H1 (cell line): ENCODE results near the gene NXNL2. TPM values are rescaled to one million over a fixed set of nuclear protein-coding genes. Genes with fewer than 3 reads are reported as not detected.

Experiments used
- CTCF ChIA-PET: fragments of 300-600 bp; sonication (Branson Sonifier 250); formaldehyde crosslinking; loops from one replicate; lab custom pipeline; 2021; ENCODE audit not compliant: partially characterized antibody; lab: Charles Lee
- POLR2A ChIA-PET: fragments of 300-600 bp; sonication (Branson Sonifier 250); formaldehyde crosslinking; loops from one replicate; lab custom pipeline; 2021; ENCODE audit warnings: inconsistent platforms; ENCODE audit not compliant: partially characterized antibody; lab: Charles Lee
- DNase-seq, 2 experiments: peaks; one replicate each; pipeline versions ENCODE4 v3.0.0 to v3.0.0-alpha.2; 2010 to 2022; ENCODE audit warnings: low spot score in 2 of 2, low read depth in 1 of 2, mixed read lengths in 1 of 2
- FAIRE-seq: peaks from 2 replicates; lab custom pipeline; 2011; peaks lifted over from hg19 to GRCh38; lab: Jason Lieb, UNC
- H2AFZ ChIP-seq: 2 replicates; pipeline ENCODE4 v1.8.1; 2012; ENCODE audit warnings: low read length, inconsistent platforms
- H2AK5ac ChIP-seq: 2 replicates; pipeline ENCODE4 v1.6.1; 2013; ENCODE audit warnings: low read depth, low read length
- H2BK120ac ChIP-seq: replicated peaks from 2 replicates; pipeline ENCODE3; 2013; ENCODE audit warnings: low read depth, low read length, inconsistent platforms
- H2BK12ac ChIP-seq: 2 replicates; pipeline ENCODE4 v1.6.1; 2013; ENCODE audit warnings: low read depth, low read length
- H2BK15ac ChIP-seq: 2 replicates; pipeline ENCODE4 v1.6.1; 2013; ENCODE audit warnings: low read length
- H2BK20ac ChIP-seq: 2 replicates; pipeline ENCODE4 v1.6.1; 2013; ENCODE audit warnings: low read length
- H2BK5ac ChIP-seq: 2 replicates; pipeline ENCODE4 v1.6.1; 2013; ENCODE audit warnings: low read depth, low read length
- H3K14ac ChIP-seq: 2 replicates; pipeline ENCODE4 v1.6.1; 2013; ENCODE audit warnings: inconsistent platforms; ENCODE audit not compliant: insufficient read length
- H3K18ac ChIP-seq: 2 replicates; pipeline ENCODE4 v1.6.1; 2013; ENCODE audit warnings: low read length; ENCODE audit errors: extremely low read depth
- H3K23ac ChIP-seq: 2 replicates; pipeline ENCODE4 v1.6.1; 2013; ENCODE audit warnings: inconsistent platforms; ENCODE audit not compliant: insufficient read length
- H3K23me2 ChIP-seq: 2 replicates; pipeline ENCODE4 v1.6.1; 2013; ENCODE audit warnings: low read depth, low read length
- H3K27ac ChIP-seq: 2 replicates; pipeline ENCODE4 v1.6.1; 2011; ENCODE audit warnings: low read depth, low read length, inconsistent platforms
- H3K27me3 ChIP-seq, 4 experiments: replicated peaks in 1 of 4; 1 replicate in 1 of 4; 2 replicates in 3 of 4; pipeline versions ENCODE4 v1.6.1 to v1.8.1; 2011 to 2013; ENCODE audit warnings: low read length in 3 of 4, mild to moderate bottlenecking in 3 of 4, inconsistent platforms in 2 of 4, mixed read lengths in 2 of 4, moderate library complexity in 1 of 4; ENCODE audit not compliant: control insufficient read depth in 3 of 4, insufficient read depth in 3 of 4; ENCODE audit errors: extremely low read depth in 1 of 4
- H3K36me3 ChIP-seq, 4 experiments: 2 replicates each; pipeline versions ENCODE4 v1.6.1 to v1.8.1; 2011 to 2013; ENCODE audit warnings: mild to moderate bottlenecking in 4 of 4, low read length in 3 of 4, moderate library complexity in 2 of 4, control low read depth in 1 of 4, inconsistent platforms in 1 of 4; ENCODE audit not compliant: insufficient read depth in 4 of 4, control insufficient read depth in 2 of 4
- H3K4ac ChIP-seq: replicated peaks from 2 replicates; pipeline ENCODE3; 2013; ENCODE audit warnings: low read length, low read depth, mixed read lengths, inconsistent platforms; ENCODE audit not compliant: insufficient read length
- H3K4me1 ChIP-seq, 4 experiments: replicated peaks in 1 of 4; 1 replicate in 1 of 4; 2 replicates in 3 of 4; pipeline versions ENCODE4 v1.6.1 to v1.8.1; 2011 to 2013; ENCODE audit warnings: low read length in 3 of 4, inconsistent platforms in 2 of 4, mixed read lengths in 1 of 4; ENCODE audit not compliant: insufficient read depth in 4 of 4, control insufficient read depth in 3 of 4
- H3K4me2 ChIP-seq, 2 experiments: 2 replicates each; pipeline versions ENCODE4 v1.6.1 to v1.8.1; 2011 to 2013; ENCODE audit warnings: low read depth in 2 of 2, low read length in 2 of 2, control low read depth in 1 of 2, inconsistent platforms in 1 of 2, mild to moderate bottlenecking in 1 of 2; ENCODE audit not compliant: insufficient read depth in 1 of 2
- H3K4me3 ChIP-seq, 4 experiments: fragments of 200-600, 300-600 bp in 1 of 4; sonication (generic), shearing (Covaris generic), sonication (Bioruptor Twin) in 1 of 4; 2 replicates each; pipeline versions ENCODE4 v1.5.1 to v1.8.1; 2011 to 2016; ENCODE audit warnings: low read length in 4 of 4, low read depth in 3 of 4, control low read depth in 2 of 4, inconsistent platforms in 2 of 4, mild to moderate bottlenecking in 2 of 4, mixed read lengths in 1 of 4, moderate library complexity in 1 of 4; ENCODE audit not compliant: insufficient read depth in 2 of 4; ENCODE audit errors: extremely low read depth in 1 of 4
- H3K56ac ChIP-seq: replicated peaks from 2 replicates; pipeline ENCODE3; 2013; ENCODE audit warnings: low read depth, mild to moderate bottlenecking, mixed read lengths, low read length, inconsistent platforms; ENCODE audit not compliant: insufficient read length
- H3K79me1 ChIP-seq: 2 replicates; pipeline ENCODE4 v1.6.1; 2013; ENCODE audit warnings: low read depth, low read length, control low read depth
- H3K79me2 ChIP-seq, 2 experiments: 2 replicates each; pipeline versions ENCODE4 v1.6.1 to v1.8.1; 2012 to 2013; ENCODE audit warnings: low read length in 2 of 2, mild to moderate bottlenecking in 2 of 2, inconsistent platforms in 1 of 2; ENCODE audit not compliant: insufficient read depth in 2 of 2, control insufficient read depth in 1 of 2
- H3K9ac ChIP-seq, 4 experiments: replicated peaks in 1 of 4; 1 replicate in 1 of 4; 2 replicates in 3 of 4; pipeline versions ENCODE4 v1.6.1 to v1.8.1; 2011 to 2013; ENCODE audit warnings: low read depth in 3 of 4, low read length in 3 of 4, control low read depth in 2 of 4, mild to moderate bottlenecking in 2 of 4, moderate library complexity in 2 of 4, inconsistent platforms in 1 of 4; ENCODE audit errors: extremely low read depth in 1 of 4
- H3K9me3 ChIP-seq, 2 experiments: 2 replicates each; pipeline versions ENCODE4 v1.6.1 to v1.8.1; 2012 to 2013; ENCODE audit warnings: mild to moderate bottlenecking in 2 of 2, moderate library complexity in 2 of 2, control low read depth in 1 of 2, inconsistent platforms in 1 of 2, low read depth in 1 of 2, low read length in 1 of 2, mixed read lengths in 1 of 2; ENCODE audit not compliant: insufficient read depth in 2 of 2
- H4K20me1 ChIP-seq, 2 experiments: replicated peaks in 1 of 2; 2 replicates each; pipeline versions ENCODE3 to v1.8.1; 2011 to 2013; ENCODE audit warnings: inconsistent platforms in 2 of 2, low read length in 2 of 2, mild to moderate bottlenecking in 1 of 2; ENCODE audit not compliant: insufficient read depth in 2 of 2, control insufficient read depth in 1 of 2
- H4K5ac ChIP-seq: 2 replicates; pipeline ENCODE4 v1.6.1; 2013; ENCODE audit warnings: low read length, low read depth, mixed read lengths, inconsistent platforms; ENCODE audit not compliant: insufficient read length
- H4K8ac ChIP-seq: 2 replicates; pipeline ENCODE4 v1.8.0; 2013; ENCODE audit warnings: mild to moderate bottlenecking, moderate library complexity, low read length, inconsistent platforms; ENCODE audit not compliant: insufficient read depth; ENCODE audit errors: extremely low read depth
- H4K91ac ChIP-seq: replicated peaks from 2 replicates; pipeline ENCODE3; 2013; ENCODE audit warnings: low read length, mixed read lengths, inconsistent platforms; ENCODE audit not compliant: insufficient read length
- CEBPB ChIP-seq: IDR thresholded peaks from 2 replicates; pipeline ENCODE4 v1.6.1; 2012; ENCODE audit warnings: low read depth, low read length
- POLR2AphosphoS5 ChIP-seq: IDR thresholded peaks from 2 replicates; pipeline ENCODE4 v1.6.1; 2011; ENCODE audit warnings: low read depth, low read length
- RBBP5 ChIP-seq: IDR thresholded peaks from 2 replicates; pipeline ENCODE4 v1.7.1; 2012; ENCODE audit warnings: low read depth, mild to moderate bottlenecking, inconsistent platforms, low read length, moderate library complexity, borderline replicate concordance
- SAP30 ChIP-seq: fragments of 300-600 bp; sonication (generic); IDR thresholded peaks from 2 replicates; pipeline ENCODE4 v1.7.1; 2012; ENCODE audit warnings: low read length, moderate library complexity, mild to moderate bottlenecking, inconsistent platforms; ENCODE audit not compliant: insufficient read depth, insufficient replicate concordance
- SIN3A ChIP-seq, 2 experiments: IDR thresholded peaks in 1 of 2; conservative IDR thresholded peaks in 1 of 2; 2 replicates each; pipeline ENCODE4 v1.6.1; 2011 to 2012; ENCODE audit warnings: low read length in 2 of 2, improper control_type of control experiment in 1 of 2, low read depth in 1 of 2, mild to moderate bottlenecking in 1 of 2
- SP1 ChIP-seq: IDR thresholded peaks from 2 replicates; pipeline ENCODE4 v1.6.1; 2011; ENCODE audit warnings: low read depth, low read length
- TAF1 ChIP-seq: IDR thresholded peaks from 2 replicates; pipeline ENCODE4 v1.6.1; 2011; ENCODE audit warnings: mild to moderate bottlenecking, low read depth, low read length
- TEAD4 ChIP-seq: IDR thresholded peaks from 2 replicates; pipeline ENCODE4 v1.6.1; 2012; ENCODE audit warnings: low read depth, low read length, inconsistent platforms, mixed read lengths
- WGBS, 2 experiments: shearing (Covaris generic) in 1 of 2; methylation state at CpG; one replicate each; pipeline versions ENCODE4 v1.1.6 to v1.1.7; 2013 to 2015; ENCODE audit warnings: low lambda C conversion rate in 2 of 2, mixed read lengths in 2 of 2, inconsistent platforms in 1 of 2, low coverage in 1 of 2, missing lambda C conversion rate in 1 of 2; ENCODE audit not compliant: insufficient replicate concordance in 2 of 2, insufficient coverage in 1 of 2, insufficient read length in 1 of 2; ENCODE audit errors: extremely low coverage in 1 of 2, missing lambda C conversion rate in 1 of 2; 5-methylcytosine and 5-hydroxymethylcytosine counted together
- long read RNA-seq, 2 experiments: library from RNA in 1 of 2; library from capped mRNA in 1 of 2; stranded (forward); transcript quantifications; one replicate each; pipeline ENCODE4 v2.0.0, GENCODE V29; 2021; ENCODE audit warnings: inconsistent platforms in 1 of 2
- polyA minus RNA-seq, 3 experiments: library from RNA; depleted of rRNA, polyadenylated mRNA; stranded (reverse); fragments of >200 nt; gene quantifications; 1 replicate in 2 of 3; 2 replicates in 1 of 3; pipeline ENCODE4 v1.2.3, GENCODE V29; 2011
- polyA plus RNA-seq, 7 experiments: library from polyadenylated mRNA; depleted of rRNA in 3 of 7; stranded (reverse) in 5 of 7; unstranded in 2 of 7; fragments of >200 nt in 5 of 7; fragments of 200-250 nt in 2 of 7; gene quantifications; 1 replicate in 5 of 7; 2 replicates in 1 of 7; 4 replicates in 1 of 7; pipeline versions ENCODE4 v1.2.1 to v1.2.3, GENCODE V29; 2011 to 2013; ENCODE audit warnings: missing spikeins in 2 of 7, mixed read lengths in 2 of 7
- total RNA-seq: library from RNA; stranded (reverse); fragmentation: NEBNext Ultra II Directional; extraction: Animal tissue kit (Norgen Biotek cat#: 25700); gene quantifications from 2 replicates; pipeline ENCODE4 v1.2.1, GENCODE V29; 2021

NXNL2 gene
- 1.9 and 2.1 TPM in 2 replicates for total RNA-seq
- polyA plus RNA-seq (2011; rRNA removed), result 2.6 and 5.6 TPM in 2 replicates
- polyA plus RNA-seq (2011; cell fraction: cytosol; rRNA removed), result 3.4 TPM
- 4.7 TPM for polyA plus RNA-seq (2011; cell fraction: nucleus; rRNA removed)
- polyA plus RNA-seq (2012, experiment 1 of 2), result 0.58 to 1.6 TPM (median 1.2 TPM) in 4 replicates
- 0.41 TPM for polyA plus RNA-seq (2012, experiment 2 of 2)
- polyA plus RNA-seq (2013, experiment 1 of 2), result 1.3 TPM
- 0.98 TPM for polyA plus RNA-seq (2013, experiment 2 of 2)
- 0.61 and 0.98 TPM in 2 replicates for polyA minus RNA-seq (2011; rRNA and poly(A)+ RNA removed)
- 1.2 TPM for polyA minus RNA-seq (2011; cell fraction: cytosol; rRNA and poly(A)+ RNA removed)
- polyA minus RNA-seq (2011; cell fraction: nucleus; rRNA and poly(A)+ RNA removed), result 6.5 TPM
- long read RNA-seq, experiment 1, partial matches to known transcripts, result 0 of 1 reads
- long read RNA-seq, experiment 1, other reads (novel, unspliced or antisense), result 0 of 1 reads
- long read RNA-seq, experiment 2, result 0 reads

GRCh38 chr9:88534456-88535225, at the start of gene NXNL2:
NXNL2 (plus strand) TSS chr9:88535178; CDS start chr9:88535435, 257 bp downstream.
- Histone ChIP-seq H2BK120ac (peak within 1 kb of the TSS; percentile 50), H2BK15ac (0 out of 2 replicates have a peak within 1 kb of the TSS, but pooled peaks have one; percentile 72), H3K4me2 (peak within 1 kb of the TSS; percentile 67 to 90), H4K5ac (peak within 1 kb of the TSS; percentile 40), H3K18ac (peak within 1 kb of the TSS; percentile 87), H3K4ac (peak within 1 kb of the TSS; percentile 83), H3K56ac (no peak within 1 kb of the TSS), H3K79me1 (0 out of 2 replicates have a peak, but pooled peaks cover 9% of the 10 kb centered on the region), H3K79me2 (no peaks in the 10 kb centered on the region), H4K20me1 (peaks cover 2 to 7% of the 10 kb centered on the region in 2 experiments), H4K91ac (peak within 1 kb of the TSS; percentile 87), H3K9ac (peak within 1 kb of the TSS in 1 of 4 experiments; percentile 13; a peak in 3 of 7 replicates), H2AFZ (peak within 1 kb of the TSS; percentile 42; the same call in 1 of the 2 replicates), H3K14ac (no peak within 1 kb of the TSS), H3K4me3 (peak within 1 kb of the TSS; percentile 55 to 91 (median 62)), H4K8ac (peak within 1 kb of the TSS; percentile 69; the same call in 1 of the 2 replicates), H3K9me3 (no peaks in the 10 kb centered on the region), H2BK5ac (peak within 1 kb of the TSS; percentile 78; the same call in 1 of the 2 replicates), H3K23me2 (peaks cover 13% of the 10 kb centered on the region; the same call in 1 of the 2 replicates), H3K27me3 (peaks cover 0 to 15% (median 12%) of the 10 kb centered on the region in 4 experiments; a peak in 4 of 7 replicates), H2BK12ac (peak within 1 kb of the TSS; percentile 94; the same call in 1 of the 2 replicates), H3K27ac (no peak within 1 kb of the TSS), H3K36me3 (no peaks in the 10 kb centered on the region), H2AK5ac (no peak within 1 kb of the TSS), H3K4me1 (peaks cover 0 to 5% (median 4%) of the 10 kb centered on the region in 4 experiments; a peak in 5 of 7 replicates), H2BK20ac (0 out of 2 replicates have a peak within 1 kb of the TSS, but pooled peaks have one; percentile 32), H3K23ac (no peak within 1 kb of the TSS)
- WGBS, 2 experiments, result no CpG with 5 or more reads among the region's 62 CpGs
- POLR2A ChIA-PET, result interaction anchor here (0.7 to 4.8 kb wide), 8 partner anchors 10 to 221 kb away, joined by 3 to 21 read pairs (median 4); no protein-coding TSS in a partner anchor
- peak in 1 of 2 experiments; percentile 96 for DNase-seq
- no peak for FAIRE-seq
- CTCF ChIA-PET, result interaction anchor here (0.8 to 3.4 kb wide), 7 partner anchors 13 to 225 kb away, joined by 3 to 18 read pairs (median 5); no protein-coding TSS in a partner anchor
- TF ChIP-seq CEBPB, result no peak
- TF ChIP-seq SAP30, result no peak
- TF ChIP-seq SP1, result peak; percentile 58; the same call in 1 of the 2 replicates
- peak; percentile 88 for TF ChIP-seq TEAD4
- 0 out of 2 replicates have a peak, but pooled peaks have one; percentile 9 for TF ChIP-seq RBBP5
- TF ChIP-seq SIN3A (conservative IDR thresholded peaks at IDR 0.05 in 1 of 2, IDR thresholded peaks at IDR 0.05 in 1 of 2; ENCODE audit: low read depth in 1 of 2, low read length in 2 of 2), result 0 out of 4 replicates have a peak, but pooled peaks of 1 of the 2 experiments have one; percentile 17
- peak; percentile 51 for TF ChIP-seq TAF1
- TF ChIP-seq POLR2AphosphoS5, result peak; percentile 52; the same call in 1 of the 2 replicates
